SKM-1 (cell line): ENCODE measurements around the gene STK10.

Experiments used
- DNase-seq: peaks from one replicate; lab custom pipeline; 2025; ENCODE audit not compliant: unreplicated experiment; lab: John Stamatoyannopoulos, UW

STK10 gene

DNA sequence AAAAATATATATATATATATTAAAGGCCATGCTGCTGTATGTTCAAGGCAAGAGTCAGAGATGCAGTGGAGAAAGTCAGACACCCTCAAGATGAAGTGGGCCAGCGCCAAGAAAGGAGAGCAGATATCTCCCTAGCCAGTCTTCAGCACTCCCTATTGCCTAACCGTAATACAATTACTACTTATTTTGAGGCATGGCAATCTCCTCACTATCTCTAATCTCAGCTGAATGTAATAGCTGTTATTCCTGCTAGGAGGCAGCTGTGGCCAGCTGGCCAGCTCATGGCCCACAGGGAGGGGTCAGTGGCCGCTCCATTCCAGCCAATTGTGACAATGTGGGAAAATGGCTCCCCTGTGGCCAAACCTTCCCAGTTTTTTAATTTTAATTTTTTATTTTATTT lies 94.1 kb downstream of the STK10 start:
- no peak for DNase-seq

DNA sequence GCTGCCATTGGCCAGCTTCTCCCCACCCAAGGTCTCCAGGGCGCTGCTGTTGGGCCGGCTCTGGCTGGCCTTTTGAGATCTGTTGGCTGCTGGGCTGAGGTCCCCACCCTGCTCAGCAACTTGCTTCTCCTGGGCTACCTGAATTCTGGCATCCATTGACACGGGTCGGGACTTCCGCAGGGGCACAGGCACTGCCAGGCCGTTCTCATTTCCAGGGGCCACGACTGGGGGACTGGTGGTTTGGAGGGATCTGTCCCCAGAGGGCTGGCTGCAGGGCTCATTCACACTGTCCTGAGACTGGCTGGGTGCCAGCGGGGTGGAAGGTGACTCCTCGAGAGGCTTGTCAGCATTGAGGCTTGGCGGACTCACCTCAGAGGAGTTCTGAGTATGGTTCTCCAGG lies 94.5 kb downstream of the STK10 start:
- no peak for DNase-seq

GRCh38 chr5:172091956-172092732 lies 95.9 kb downstream of the STK10 start:
- DNase-seq: no peak

GRCh38 chr5:172090976-172091547 lies 97.0 kb downstream of the STK10 start:
- DNase-seq: no peak

DNA sequence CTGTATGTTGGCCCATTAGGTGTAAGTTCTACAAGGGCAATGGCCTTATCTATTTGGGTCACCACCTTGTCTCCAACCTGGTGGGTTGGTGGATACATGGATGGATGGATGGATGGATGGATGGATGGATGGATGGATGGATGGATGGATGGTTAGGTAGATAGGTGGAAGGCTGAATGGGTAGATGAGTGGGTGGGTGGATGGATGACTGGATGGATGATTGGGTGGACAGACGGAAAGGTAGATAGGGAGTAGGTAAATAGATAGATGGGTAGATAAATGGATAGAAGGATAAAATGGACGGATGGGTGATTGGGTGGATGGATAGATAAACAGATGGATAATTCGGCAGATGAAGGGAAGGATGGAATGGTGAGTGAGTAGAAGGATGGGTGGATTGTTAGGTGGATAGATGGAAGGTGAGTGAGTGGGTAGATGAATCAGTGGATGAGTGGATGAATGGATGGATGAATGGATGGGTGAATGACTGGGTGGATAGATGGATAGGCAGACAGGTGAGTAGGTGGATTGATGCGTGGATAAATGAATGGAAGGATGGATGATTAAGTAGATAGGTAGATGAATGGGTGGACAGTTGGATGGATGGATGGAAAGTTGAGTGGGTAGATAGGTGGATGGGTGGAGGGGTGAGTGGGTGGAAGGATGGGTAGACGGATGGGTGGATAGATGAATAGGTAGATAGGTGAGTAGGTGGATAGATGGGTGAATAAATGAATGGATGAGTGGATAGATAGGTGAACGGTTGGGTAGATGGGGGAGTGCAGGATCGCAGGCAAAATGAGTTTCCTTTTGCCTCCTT lies 98.5 kb downstream of the STK10 start:
- DNase-seq: no peak

GRCh38 chr5:172088801-172089200 lies 99.2 kb downstream of the STK10 start:
- DNase-seq: no peak

DNA sequence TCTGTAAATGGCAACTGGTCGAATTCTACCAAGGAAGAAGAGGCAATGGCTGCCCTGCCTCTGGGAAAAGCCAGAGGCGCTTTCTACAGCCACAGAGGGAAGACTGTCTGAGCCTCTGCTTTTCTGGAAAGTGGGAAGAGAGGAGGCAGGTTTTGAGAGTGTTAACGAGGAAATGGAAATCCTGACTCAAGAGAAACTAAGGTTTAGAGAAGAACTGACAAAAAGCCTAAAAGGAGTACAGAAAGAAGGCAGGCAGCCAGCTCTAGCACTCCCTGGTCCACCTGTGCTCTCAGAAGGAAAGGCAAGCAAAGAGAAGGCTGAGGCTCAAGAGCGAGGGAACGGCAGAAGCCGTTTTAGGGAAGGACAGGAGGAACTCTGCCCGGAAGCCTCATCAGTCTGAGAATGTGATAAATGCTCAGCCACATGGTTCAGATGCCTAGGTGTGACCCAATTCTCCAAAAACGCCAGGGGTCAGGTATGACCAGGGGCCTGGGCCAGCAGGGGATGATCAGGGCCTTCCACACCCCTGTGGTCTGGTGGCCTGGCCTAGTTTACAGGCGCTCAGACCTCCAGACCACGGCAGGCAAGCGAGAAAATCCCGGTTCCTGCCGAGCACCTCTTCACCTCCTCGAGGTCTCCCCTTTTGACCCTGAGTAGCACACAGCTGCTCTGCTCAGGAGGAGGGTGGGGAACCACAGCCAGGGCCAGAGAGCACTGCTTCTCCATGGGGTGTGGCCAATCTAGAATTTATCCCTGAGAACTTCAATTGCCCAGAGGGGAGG lies 101.6 kb downstream of the STK10 start:
- no peak for DNase-seq

GRCh38 chr5:172085738-172086137 lies 102.3 kb downstream of the STK10 start:
- no peak for DNase-seq

GRCh38 chr5:172082180-172082579 lies 105.8 kb downstream of the STK10 start:
- no peak for DNase-seq

DNA sequence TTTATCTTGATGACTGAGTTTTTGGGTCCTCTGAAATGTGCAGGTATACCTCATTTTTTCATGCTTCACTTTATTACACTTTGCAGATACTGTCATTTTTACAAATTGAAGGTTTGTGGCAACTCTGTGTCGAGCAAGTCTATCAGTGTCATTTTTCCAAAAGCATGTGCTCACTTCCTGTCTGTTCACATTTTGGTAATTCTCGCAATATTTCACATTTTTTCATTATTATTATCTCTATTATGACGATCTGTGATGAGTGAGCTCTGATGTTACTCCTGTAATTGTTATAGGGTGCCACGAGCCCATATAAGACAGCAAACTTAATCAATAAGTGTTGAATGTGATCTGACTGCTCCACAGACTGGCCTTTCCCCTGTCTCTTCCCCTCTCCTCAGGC lies 108.1 kb downstream of the STK10 start:
- no peak for DNase-seq

- no peak for DNase-seq
These were observed 109.2 kb downstream of the STK10 start for GRCh38 chr5:172078726-172079345.

DNA sequence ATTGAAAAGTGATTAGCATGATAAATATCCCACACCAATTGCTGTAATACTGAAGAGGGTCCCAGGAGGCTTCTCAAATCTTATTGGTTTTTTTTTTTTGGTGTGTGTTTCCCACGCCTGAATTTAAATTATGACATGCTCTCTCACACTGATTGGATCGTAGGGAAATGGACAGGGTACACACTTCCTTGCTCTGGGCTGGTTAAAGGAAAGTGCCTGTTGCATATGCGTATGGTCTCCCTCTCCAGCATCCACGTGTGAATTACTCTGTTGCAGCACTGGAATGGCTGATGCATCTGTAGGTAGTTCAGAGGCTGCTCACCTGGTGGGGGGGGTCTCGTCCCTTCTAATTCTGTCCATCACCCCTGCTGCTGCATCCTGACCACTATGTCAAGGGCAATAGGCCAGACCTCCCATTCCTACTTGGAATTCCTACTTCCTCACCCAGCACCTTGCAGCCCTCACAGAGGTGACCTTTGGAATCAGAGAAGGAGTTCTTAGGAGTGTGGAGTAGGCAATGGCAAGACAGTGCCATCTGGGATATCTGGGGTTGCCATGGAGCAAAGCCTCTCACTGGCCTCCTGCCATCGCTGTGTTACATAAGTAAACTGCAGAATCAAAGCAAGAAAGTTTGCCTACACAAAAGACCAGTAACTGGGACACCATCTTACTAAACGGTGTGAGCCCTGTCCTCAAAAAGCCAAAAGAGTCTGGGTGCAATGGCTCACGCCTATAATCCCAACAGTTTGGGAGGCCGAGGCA lies 110.2 kb downstream of the STK10 start:
- no peak for DNase-seq

DNA sequence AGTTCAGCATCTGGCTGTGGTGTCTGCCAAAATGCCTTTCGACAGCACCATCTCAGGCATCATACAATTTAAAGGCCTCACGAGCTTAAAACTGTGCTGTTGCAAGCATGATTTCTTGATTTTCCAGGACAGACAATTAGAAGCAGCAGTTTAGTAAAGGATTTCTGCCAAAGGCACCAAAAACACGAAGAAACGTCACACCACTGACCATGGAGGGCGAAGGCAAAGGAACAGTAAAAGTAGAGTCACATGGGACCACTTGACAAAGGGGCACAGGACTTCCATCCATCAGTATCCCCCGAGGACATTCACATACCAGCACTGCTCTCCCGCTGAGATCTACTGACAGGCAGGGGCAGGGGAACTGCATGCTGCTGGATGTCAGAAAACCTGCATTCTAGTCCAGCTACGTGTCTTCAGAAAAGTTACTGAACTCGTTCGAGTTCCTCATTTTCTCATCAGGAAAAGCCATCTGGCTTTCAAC lies 111.2 kb downstream of the STK10 start:
- no peak for DNase-seq

- DNase-seq: no peak
These were observed 112.4 kb downstream of the STK10 start for GRCh38 chr5:172075656-172076055.

DNA sequence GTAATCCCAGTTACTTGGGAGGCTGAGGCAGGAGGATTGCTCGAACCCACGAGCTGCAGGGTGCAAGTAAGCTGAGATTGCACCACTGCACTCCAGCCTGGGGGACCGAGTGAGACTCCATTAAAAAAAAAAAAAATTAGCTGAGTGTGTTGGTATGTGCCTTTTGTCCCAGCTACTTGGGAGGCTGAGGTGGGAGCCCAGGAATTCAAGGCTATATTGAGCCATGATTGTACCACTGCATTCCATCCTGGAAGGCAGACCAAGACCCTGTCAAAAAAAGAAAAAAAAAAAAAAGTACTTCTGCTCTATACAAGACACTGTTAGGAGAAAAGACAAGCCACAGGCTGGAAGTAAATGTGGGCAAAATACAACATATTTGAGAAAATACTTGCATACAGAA lies 113.1 kb downstream of the STK10 start:
- no peak for DNase-seq

DNA sequence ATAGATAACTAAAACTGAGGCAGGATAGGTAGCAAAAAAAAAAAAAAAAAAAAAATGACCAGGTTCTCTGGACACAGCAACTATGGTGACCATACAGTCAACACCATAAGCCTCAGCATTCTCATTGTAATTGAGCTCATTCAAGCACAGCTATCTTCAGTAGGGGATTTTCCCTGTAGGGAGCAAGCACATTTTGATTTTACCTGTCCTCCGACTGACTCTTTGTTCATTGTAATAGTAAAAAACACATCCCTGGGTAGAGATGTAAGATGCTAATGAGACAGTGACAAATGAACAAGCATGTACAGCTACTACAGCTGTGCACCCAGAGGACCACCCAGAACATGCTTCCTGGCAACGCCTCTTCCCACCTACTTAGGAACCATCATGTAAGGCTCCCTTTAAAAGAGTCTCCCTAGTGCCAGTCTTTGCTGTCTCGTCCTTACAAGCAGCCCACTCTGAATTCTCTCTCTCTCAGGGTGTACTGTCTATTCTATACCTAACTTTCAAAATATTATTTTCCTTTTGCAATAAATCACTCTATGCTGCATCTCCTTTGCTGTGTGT lies 116.6 kb downstream of the STK10 start:
- no peak for DNase-seq

DNA sequence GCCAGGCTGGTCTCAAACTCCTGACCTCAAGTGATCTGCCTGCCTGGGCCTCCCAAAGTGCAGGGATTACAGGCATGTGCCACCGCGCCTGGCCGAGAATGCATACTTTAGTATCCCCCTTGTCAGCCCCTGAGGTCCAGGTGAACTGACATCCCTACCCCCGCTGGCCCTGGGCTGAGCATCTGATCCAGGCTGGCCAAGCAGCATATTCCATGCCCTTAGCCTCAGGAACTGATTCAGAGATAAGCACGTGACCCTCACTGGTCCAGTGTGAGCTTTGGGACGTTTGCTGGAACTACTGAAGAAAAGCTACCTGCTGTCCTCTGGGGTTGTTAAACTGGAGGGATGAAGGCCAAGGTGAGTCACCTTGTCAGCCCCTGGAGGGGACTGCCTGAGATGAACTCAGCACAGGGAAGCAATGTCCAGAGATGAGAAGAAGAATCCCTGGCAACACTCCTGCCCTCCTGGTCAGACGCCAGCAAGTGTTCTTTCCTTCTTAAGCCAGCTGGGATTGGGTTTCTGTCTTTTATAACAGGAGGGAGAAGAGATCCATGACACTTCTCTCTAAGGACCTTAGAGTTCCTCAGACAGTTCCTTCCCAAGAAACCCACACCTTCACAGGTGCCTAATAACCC lies 122.5 kb downstream of the STK10 start:
- no peak for DNase-seq

DNA sequence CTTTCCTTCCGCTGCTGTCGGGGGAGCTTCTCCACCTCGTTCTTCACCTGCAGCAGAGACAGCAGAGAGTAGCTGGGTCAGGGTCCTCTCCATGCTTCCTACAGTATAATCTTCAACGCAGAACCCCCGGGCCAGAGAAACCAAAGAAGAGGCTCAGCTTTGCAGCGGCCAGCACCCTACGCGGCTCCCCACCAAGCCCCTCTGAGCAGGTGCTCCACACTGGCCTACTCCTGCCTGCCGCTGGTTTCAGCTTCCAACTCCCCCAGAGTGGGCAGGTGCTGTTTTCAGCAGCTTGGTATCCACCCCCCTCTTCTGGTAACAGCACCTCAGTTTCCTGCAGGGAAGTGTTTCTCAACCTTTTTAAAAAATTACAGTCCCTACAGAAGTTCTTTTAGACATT lies 123.3 kb downstream of the STK10 start:
- DNase-seq: no peak

DNA sequence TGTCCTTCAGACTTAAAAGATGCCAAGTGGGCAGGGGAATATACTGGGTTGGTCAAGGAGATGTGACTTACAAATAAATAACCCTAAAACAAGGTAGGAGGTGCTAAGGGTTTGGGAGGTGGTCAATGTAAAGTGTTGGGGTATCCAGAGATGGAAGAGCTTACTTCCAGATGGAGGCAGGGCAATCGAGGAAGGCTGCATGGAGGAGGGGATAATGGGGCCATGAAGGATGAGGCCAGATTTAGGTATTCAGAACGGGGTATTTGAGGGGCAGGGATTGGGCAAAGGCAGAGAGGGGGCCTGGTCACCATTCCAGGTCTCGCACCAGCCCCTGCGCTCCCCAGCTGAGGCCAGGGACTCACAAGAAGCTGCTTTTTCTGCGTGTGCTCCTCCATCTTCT lies 123.7 kb downstream of the STK10 start:
- no peak for DNase-seq
